HCT116 (cell line): Measurements from ENCODE around the gene SBK2. TPM values are rescaled to one million over a fixed set of nuclear protein-coding genes. Genes with fewer than 3 reads are reported as not detected.

Source experiments
- ATAC-seq: fragments of 200-7000 bp; cut with Tn5 transposase; 2 replicates; pipeline ENCODE4 v1.9.1; 2020; ENCODE audit warnings: mild to moderate bottlenecking, moderate library complexity
- BruUV-seq: library from RNA; stranded (reverse); fragments of 400-500 nt; replicated peaks from 2 replicates; lab custom pipeline; 2021; lab: Mats Ljungman, UMichigan
- CTCF ChIA-PET: fragments of 300-600 bp; sonication (Branson Sonifier 250); formaldehyde crosslinking; loops from one replicate; lab custom pipeline; 2021; ENCODE audit warnings: antibody characterized with exemption; lab: Charles Lee
- POLR2A ChIA-PET: fragments of 300-600, 350-600 bp; sonication (Branson Sonifier 250); formaldehyde crosslinking; loops from one replicate; lab custom pipeline; 2021; ENCODE audit warnings: antibody characterized with exemption; lab: Charles Lee
- RAD21 ChIA-PET, 2 experiments: fragments of 300-600 bp; sonication (Branson Sonifier 250); formaldehyde crosslinking; loops; one replicate each; lab custom pipeline; 2023; ENCODE audit warnings: low total read pairs in 2 of 2; ENCODE audit not compliant: uncharacterized antibody in 2 of 2, unreplicated experiment in 2 of 2, low non-redundant PET in 1 of 2; lab: Charles Lee
- DNase-seq: peaks from one replicate; pipeline ENCODE4 v3.0.0-alpha.2; 2010; ENCODE audit warnings: low read depth, low spot score
- H2AFZ ChIP-seq: fragments of 200-600 bp; shearing (Covaris generic), sonication (generic); 2 replicates; pipeline ENCODE4 v1.6.1; 2017; ENCODE audit warnings: low read depth, mixed run types, mixed read lengths, antibody characterized with exemption, low read length; ENCODE audit not compliant: poor library complexity, severe bottlenecking
- H3K27ac ChIP-seq: 2 replicates; pipeline ENCODE4 v1.5.1; 2012; ENCODE audit warnings: low read depth, low read length
- H3K27me3 ChIP-seq: fragments of 200-600 bp; sonication (generic); 2 replicates; pipeline ENCODE4 v1.6.1; 2016; ENCODE audit warnings: mixed run types, low read length, mixed read lengths; ENCODE audit not compliant: insufficient read depth
- H3K36me3 ChIP-seq, 2 experiments: fragments of 200-500 bp in 1 of 2; fragments of 200-600 bp in 1 of 2; sonication (Bioruptor generic) in 1 of 2; sonication (generic) in 1 of 2; 2 replicates each; pipeline versions ENCODE4 v1.5.1 to v1.6.1; 2014 to 2016; ENCODE audit warnings: low read length in 2 of 2, inconsistent platforms in 1 of 2, mixed read lengths in 1 of 2, mixed run types in 1 of 2; ENCODE audit not compliant: insufficient read depth in 2 of 2, control insufficient read depth in 1 of 2
- H3K4me1 ChIP-seq, 2 experiments: fragments of 200-600 bp in 1 of 2; sonication (generic) in 1 of 2; 2 replicates each; pipeline versions ENCODE4 v1.5.1 to v1.6.1; 2012 to 2017; ENCODE audit warnings: low read length in 2 of 2, inconsistent platforms in 1 of 2, mild to moderate bottlenecking in 1 of 2, mixed read lengths in 1 of 2, mixed run types in 1 of 2, moderate library complexity in 1 of 2; ENCODE audit not compliant: insufficient read depth in 2 of 2, control insufficient read depth in 1 of 2
- H3K4me2 ChIP-seq: fragments of 200-600 bp; sonication (generic); 2 replicates; pipeline ENCODE4 v1.6.1; 2017; ENCODE audit warnings: mixed run types, low read length, mixed read lengths
- H3K4me3 ChIP-seq, 2 experiments: fragments of 200-600 bp in 1 of 2; sonication (generic) in 1 of 2; replicated peaks in 1 of 2; 2 replicates each; pipeline ENCODE4 v1.5.1; 2011 to 2016; ENCODE audit warnings: low read length in 2 of 2, control low read depth in 1 of 2, low read depth in 1 of 2, mild to moderate bottlenecking in 1 of 2, mixed read lengths in 1 of 2, mixed run types in 1 of 2
- H3K79me2 ChIP-seq: fragments of 200-600 bp; sonication (generic); 2 replicates; pipeline ENCODE4 v1.6.1; 2017; ENCODE audit warnings: mild to moderate bottlenecking, mixed run types, low read length, moderate library complexity, mixed read lengths; ENCODE audit not compliant: insufficient read depth
- H3K9ac ChIP-seq: fragments of 200-600 bp; sonication (generic); 2 replicates; pipeline ENCODE4 v1.6.1; 2016; ENCODE audit warnings: low read length, mixed read lengths
- H3K9me2 ChIP-seq: fragments of 200-600 bp; sonication (generic), shearing (Covaris generic); 2 replicates; pipeline ENCODE4 v1.6.1; 2017; ENCODE audit warnings: mixed run types, mild to moderate bottlenecking, moderate library complexity; ENCODE audit not compliant: insufficient read depth
- H3K9me3 ChIP-seq, 2 experiments: fragments of 200-500 bp in 1 of 2; fragments of 200-600 bp in 1 of 2; sonication (Bioruptor generic) in 1 of 2; sonication (generic) in 1 of 2; 2 replicates each; pipeline ENCODE4 v1.6.1; 2014 to 2017; ENCODE audit warnings: low read length in 2 of 2, mixed read lengths in 2 of 2, inconsistent platforms in 1 of 2, low read depth in 1 of 2, mild to moderate bottlenecking in 1 of 2, mixed run types in 1 of 2, moderate library complexity in 1 of 2; ENCODE audit not compliant: control insufficient read depth in 1 of 2, insufficient read depth in 1 of 2
- H4K20me1 ChIP-seq: fragments of 200-600 bp; sonication (generic), shearing (Covaris generic); 2 replicates; pipeline ENCODE4 v1.6.1; 2017; ENCODE audit warnings: mixed run types, mild to moderate bottlenecking, moderate library complexity; ENCODE audit not compliant: insufficient read depth
- CEBPB ChIP-seq: IDR thresholded peaks from 2 replicates; pipeline ENCODE4 v1.6.1; 2012; ENCODE audit warnings: low read depth
- CTCF ChIP-seq, 3 experiments: fragments of 200-600 bp in 1 of 3; sonication (generic) in 1 of 3; IDR thresholded peaks in 2 of 3; conservative IDR thresholded peaks in 1 of 3; 2 replicates each; pipeline ENCODE4 v1.5.1; 2012 to 2017; ENCODE audit warnings: low read depth in 2 of 3, low read length in 2 of 3, antibody characterized with exemption in 1 of 3, borderline replicate concordance in 1 of 3, control low read depth in 1 of 3, mild to moderate bottlenecking in 1 of 3, mixed read lengths in 1 of 3, mixed run types in 1 of 3, moderate library complexity in 1 of 3; ENCODE audit not compliant: insufficient read depth in 1 of 3
- EGR1 ChIP-seq: IDR thresholded peaks from 2 replicates; pipeline ENCODE4 v1.6.1; 2012; ENCODE audit warnings: low read depth
- ELF1 ChIP-seq: IDR thresholded peaks from 2 replicates; pipeline ENCODE4 v1.6.1; 2012; ENCODE audit warnings: low read depth, borderline replicate concordance
- EZH2 ChIP-seq: fragments of 200-600 bp; sonication (generic); IDR thresholded peaks from 2 replicates; pipeline ENCODE4 v1.6.1; 2017; ENCODE audit warnings: antibody characterized with exemption, mixed run types
- FOSL1 ChIP-seq: IDR thresholded peaks from 2 replicates; pipeline ENCODE4 v1.6.1; 2012; ENCODE audit warnings: low read depth
- JUND ChIP-seq: IDR thresholded peaks from 2 replicates; pipeline ENCODE4 v1.6.1; 2012
- MAX ChIP-seq: IDR thresholded peaks from 2 replicates; pipeline ENCODE4 v1.6.1; 2012
- POLR2AphosphoS5 ChIP-seq: IDR thresholded peaks from 2 replicates; pipeline ENCODE4 v1.6.1; 2011; ENCODE audit warnings: mild to moderate bottlenecking, low read depth, low read length, moderate library complexity
- RAD21 ChIP-seq: IDR thresholded peaks from 2 replicates; pipeline ENCODE4 v1.6.1; 2012; ENCODE audit warnings: low read depth, mild to moderate bottlenecking
- REST ChIP-seq: IDR thresholded peaks from 2 replicates; pipeline ENCODE4 v1.6.1; 2012; ENCODE audit warnings: low read depth
- SIN3A ChIP-seq: IDR thresholded peaks from 2 replicates; pipeline ENCODE4 v1.6.1; 2012; ENCODE audit warnings: low read depth
- SP1 ChIP-seq: IDR thresholded peaks from 2 replicates; pipeline ENCODE4 v1.6.1; 2012; ENCODE audit warnings: low read depth
- SRF ChIP-seq: IDR thresholded peaks from 2 replicates; pipeline ENCODE4 v1.6.1; 2012; ENCODE audit warnings: low read depth
- TCF7L2 ChIP-seq: IDR thresholded peaks from 2 replicates; pipeline ENCODE4 v1.7.0; 2011; ENCODE audit warnings: borderline replicate concordance, inconsistent platforms; ENCODE audit not compliant: insufficient read depth, insufficient read length; ENCODE audit errors: extremely low read depth
- intact Hi-C: fragments of 100-400 bp; cut with micrococcal nuclease; formaldehyde crosslinking; loops from 2 replicates; pipeline ENCODE4 v1.10.0; 2022
- total RNA-seq: library from RNA; stranded (reverse); gene quantifications from one replicate; pipeline ENCODE4 v1.2.1, GENCODE V29; 2021; ENCODE audit not compliant: unreplicated experiment

Gene SBK2
- total RNA-seq, 1 experiment from 2014 or later: 0.30 TPM

- no peak for TF ChIP-seq SRF
- no peak for TF ChIP-seq MAX
These were observed 57.3 kb downstream of the SBK2 start (continued) for GRCh38 chr19:55479451-55480230.

GRCh38 chr19:55479045-55479444, 57.9 kb downstream of the SBK2 start:
- Histone ChIP-seq H3K79me2 (peaks cover 19% of the 10 kb centered on the region), H3K4me1 (peaks cover 26 to 36% of the 10 kb centered on the region in 2 experiments), H3K27ac (no peak overlapping the region), H4K20me1 (no peaks in the 10 kb centered on the region), H3K4me3 (no peak overlapping the region), H3K9ac (no peak overlapping the region), H3K27me3 (no peaks in the 10 kb centered on the region), H2AFZ (no peak overlapping the region), H3K9me3 (no peaks in the 10 kb centered on the region), H3K4me2 (no peak overlapping the region), H3K36me3 (no peaks in the 10 kb centered on the region), H3K9me2 (no peaks in the 10 kb centered on the region)
- ChIA-PET CTCF (interaction anchor here (1.5 kb wide), 1 partner anchor 25 kb away, joined by 3 read pairs; no protein-coding TSS in a partner anchor), POLR2A (no interaction called here), RAD21 (no interaction called here)
- DNase-seq (no peak), ATAC-seq (no peak)
- TF ChIP-seq TCF7L2 (no peak), CTCF (IDR thresholded peaks at IDR 0.05 in 2 of 3, conservative IDR thresholded peaks at IDR 0.05 in 1 of 3; ENCODE audit: borderline replicate concordance in 1 of 3, insufficient read depth in 1 of 3, low read depth in 2 of 3, low read length in 2 of 3) (no peak), MAX (no peak), JUND (no peak), CEBPB (no peak), ELF1 (no peak), SP1 (no peak), SIN3A (no peak), POLR2AphosphoS5 (no peak), EZH2 (no peak), REST (no peak), FOSL1 (no peak), RAD21 (no peak), SRF (no peak), EGR1 (no peak)
- intact Hi-C loops: no loop called here
- no TSS peak for BruUV-seq
